Measurements from ENCODE around the gene ZNF226. TPM values are rescaled to one million over a fixed set of nuclear protein-coding genes. Genes with fewer than 3 reads are reported as not detected.

ZNF226 gene
- total and polyA plus RNA-seq, 2 of the 4 experiments (the other 2 are of a cell fraction), result 14.0 to 15.7 TPM

GRCh38 chr19:44156475-44156874, 8.4 kb upstream of the ZNF226 start:
- no peak overlapping the region for H2BK120ac ChIP-seq (ENCODE audit: low read depth, low read length)
- no CpG with 5 or more reads among the region's 2 CpGs for WGBS, 2 experiments (ENCODE audit: extremely low coverage in 2 of 2, insufficient read length in 1 of 2)
- no peaks in the 10 kb centered on the region for H3K4me1 ChIP-seq (ENCODE audit: control insufficient read depth, insufficient read depth, low read length)
- ATAC-seq (ENCODE audit: low read depth), result no peak
- no TSS peak for BruUV-seq (replicated peaks)
- H2AK9ac ChIP-seq (replicated peaks; ENCODE audit: low read depth, low read length, poor library complexity), result no peak overlapping the region
- H3K4ac ChIP-seq (ENCODE audit: low read depth, low read length), result no peak overlapping the region
- H2BK15ac ChIP-seq (ENCODE audit: low read depth, low read length), result no peak overlapping the region
- H3K14ac ChIP-seq (replicated peaks; ENCODE audit: low read depth, low read length), result no peak overlapping the region
- H3K79me1 ChIP-seq (ENCODE audit: low read depth in 1 of 2, low read length in 2 of 2), result no peaks in the 10 kb centered on the region
- H3K27me3 ChIP-seq (ENCODE audit: control insufficient read depth, insufficient read depth, low read length), result no peaks in the 10 kb centered on the region
- H2AK5ac ChIP-seq (ENCODE audit: low read depth, low read length), result no peak overlapping the region
- no peak overlapping the region for H4K91ac ChIP-seq (ENCODE audit: insufficient read depth, low read depth, low read length)
- H2AFZ ChIP-seq (replicated peaks; ENCODE audit: low read length, poor library complexity), result no peak overlapping the region
- in situ Hi-C loops (cut with MboI; ENCODE audit: low sequenced_read_pairs), result no loop called here
- no peak overlapping the region for H3K9ac ChIP-seq (ENCODE audit: low read depth, low read length)
- no peak overlapping the region for H4K5ac ChIP-seq (ENCODE audit: low read depth, low read length)
- H3K18ac ChIP-seq (ENCODE audit: low read depth, low read length), result no peak overlapping the region
- no peak overlapping the region for H3K4me2 ChIP-seq (ENCODE audit: low read depth, low read length)
- TF ChIP-seq RCOR1 (IDR thresholded peaks at IDR 0.05; ENCODE audit: insufficient replicate concordance, low read length), result no peak
- no peak for TF ChIP-seq RAD21 (IDR thresholded peaks at IDR 0.05; ENCODE audit: low read length)
- no peak for TF ChIP-seq CEBPB (IDR thresholded peaks at IDR 0.05; ENCODE audit: low read depth, low read length)
- TF ChIP-seq CHD1 (IDR thresholded peaks at IDR 0.05; ENCODE audit: low read depth, low read length), result no peak
- no peak for TF ChIP-seq CTCF (conservative IDR thresholded peaks at IDR 0.05; ENCODE audit: low read depth, low read length)
- no peak for TF ChIP-seq POLR2A (IDR thresholded peaks at IDR 0.05; ENCODE audit: low read depth, low read length)
- no peak for TF ChIP-seq MAFK (IDR thresholded peaks at IDR 0.05; ENCODE audit: low read depth, low read length)
- no peak for TF ChIP-seq BHLHE40 (IDR thresholded peaks at IDR 0.05; ENCODE audit: low read depth, low read length)
- TF ChIP-seq MAZ (IDR thresholded peaks at IDR 0.05; ENCODE audit: borderline replicate concordance, low read depth, low read length), result no peak
- TF ChIP-seq MXI1 (IDR thresholded peaks at IDR 0.05; ENCODE audit: borderline replicate concordance, low read depth, low read length), result no peak
- no peak for TF ChIP-seq USF2 (IDR thresholded peaks at IDR 0.05; ENCODE audit: low read depth, low read length)
- TF ChIP-seq RFX5 (IDR thresholded peaks at IDR 0.05; ENCODE audit: low read depth, low read length), result no peak
- TF ChIP-seq NFE2L2 (IDR thresholded peaks at IDR 0.05; ENCODE audit: low read depth, low read length), result no peak
- no peak for TF ChIP-seq SMC3 (IDR thresholded peaks at IDR 0.05; ENCODE audit: low read depth, low read length)
- TF ChIP-seq ELK1 (IDR thresholded peaks at IDR 0.05; ENCODE audit: borderline replicate concordance, low read depth, low read length), result no peak
- no peak for TF ChIP-seq FOS (IDR thresholded peaks at IDR 0.05; ENCODE audit: low read depth, low read length)
- no peak overlapping the region for H3K4me3 ChIP-seq (ENCODE audit: insufficient read depth, low read depth, low read length)
- H2BK20ac ChIP-seq (ENCODE audit: low read depth, low read length), result no peak overlapping the region
- no peak overlapping the region for H3K56ac ChIP-seq (ENCODE audit: extremely low read depth, insufficient read depth, low read length)
- POLR2A ChIA-PET (ENCODE audit: unreplicated experiment), result no interaction called here
- intact Hi-C loops (cut with micrococcal nuclease), result no loop called here
- dilution Hi-C loops (cut with HindIII; ENCODE audit: low sequenced_read_pairs, unreplicated experiment), result no loop called here
- DNase-seq, result no peak
- no peak overlapping the region for H2BK5ac ChIP-seq (ENCODE audit: low read depth, low read length, poor library complexity, severe bottlenecking)
- CTCF ChIA-PET, result no interaction called here
- H4K8ac ChIP-seq (ENCODE audit: low read depth in 2 of 2, low read length in 2 of 2), result no peak overlapping the region
- peaks cover 36% of the 10 kb centered on the region for H3K36me3 ChIP-seq (ENCODE audit: control insufficient read depth, insufficient read depth, low read length)
- H3K27ac ChIP-seq (ENCODE audit: insufficient read depth, low read length), result no peak overlapping the region
- no peak overlapping the region for H3K23ac ChIP-seq (ENCODE audit: low read depth, low read length)
- H3K9me1 ChIP-seq (ENCODE audit: insufficient read depth, low read length), result no peaks in the 10 kb centered on the region
- peaks cover 29% of the 10 kb centered on the region for H3K9me3 ChIP-seq (ENCODE audit: control insufficient read depth, insufficient read depth, low read length)
- no peaks in the 10 kb centered on the region for H4K20me1 ChIP-seq (ENCODE audit: insufficient read depth, low read length)
